K562 (cell line): ENCODE data around the gene SLC7A4. TPM values are rescaled to one million over a fixed set of nuclear protein-coding genes. Genes with fewer than 3 reads are reported as not detected.
A peak's percentile ranks its signal among the peaks of the same experiment; 100 is the strongest.

Source experiments
- ATAC-seq: fragments of 200-7000 bp; cut with Tn5 transposase; 3 replicates; pipeline ENCODE4 v1.9.1; 2020; ENCODE audit warnings: moderate library complexity
- BruUV-seq: library from RNA; stranded (reverse); fragments of 400-500 nt; replicated peaks from 2 replicates; lab custom pipeline; 2021; lab: Mats Ljungman, UMichigan
- CTCF ChIA-PET: fragments of 300-600 bp; formaldehyde crosslinking; extraction: SDS; loops from one replicate; lab custom pipeline; 2021; ENCODE audit warnings: low intra/inter-chr PET ratio; lab: Yijun Ruan, JAX
- POLR2A ChIA-PET: fragments of 300-600, 350-650 bp; sonication (Branson Sonifier 250); formaldehyde crosslinking; extraction: SDS; loops from one replicate; lab custom pipeline; 2021; ENCODE audit warnings: antibody characterized with exemption, inconsistent platforms; lab: Yijun Ruan, JAX
- DNase-seq, 4 experiments: peaks; one replicate each; pipeline versions ENCODE4 v3.0.0 to v3.0.0-alpha.2; 2011 to 2018; ENCODE audit warnings: low spot score in 3 of 4, mixed read lengths in 3 of 4; ENCODE audit errors: extremely low read depth in 1 of 4
- FAIRE-seq: peaks from 2 replicates; lab custom pipeline; 2011; peaks lifted over from hg19 to GRCh38; lab: Jason Lieb, UNC
- H2AFZ ChIP-seq: 2 replicates; pipeline ENCODE4 v1.6.0; 2011; ENCODE audit warnings: low read depth, low read length, control low read depth, inconsistent platforms
- H3K27ac ChIP-seq: fragments of 200-600 bp; 3 replicates; pipeline ENCODE4 v1.8.0; 2011; ENCODE audit warnings: low read depth, mild to moderate bottlenecking, control low read depth, inconsistent platforms, low read length, moderate library complexity, mixed read lengths; ENCODE audit errors: extremely low read depth
- H3K27me3 ChIP-seq, 2 experiments: fragments of 300-600 bp in 1 of 2; 2 replicates in 1 of 2; 3 replicates in 1 of 2; pipeline versions ENCODE4 v1.6.0 to v1.8.0; 2011; ENCODE audit warnings: inconsistent platforms in 2 of 2, low read length in 2 of 2, mild to moderate bottlenecking in 1 of 2, mixed read lengths in 1 of 2, moderate library complexity in 1 of 2; ENCODE audit not compliant: control insufficient read depth in 2 of 2, insufficient read depth in 2 of 2
- H3K36me3 ChIP-seq: fragments of 300-600 bp; 3 replicates; pipeline ENCODE4 v1.8.0; 2011; ENCODE audit warnings: mild to moderate bottlenecking, low read length, inconsistent platforms; ENCODE audit not compliant: control insufficient read depth, insufficient read depth
- H3K4me1 ChIP-seq, 2 experiments: fragments of 200-600 bp in 1 of 2; replicated peaks in 1 of 2; 2 replicates in 1 of 2; 3 replicates in 1 of 2; pipeline versions ENCODE4 v1.5.1 to v1.8.0; 2011; ENCODE audit warnings: inconsistent platforms in 2 of 2, low read length in 2 of 2, mild to moderate bottlenecking in 1 of 2, mixed read lengths in 1 of 2, moderate library complexity in 1 of 2; ENCODE audit not compliant: control insufficient read depth in 2 of 2, insufficient read depth in 2 of 2
- H3K4me2 ChIP-seq: 2 replicates; pipeline ENCODE4 v1.6.1; 2011; ENCODE audit warnings: low read length, control low read depth, inconsistent platforms, mixed read lengths; ENCODE audit not compliant: insufficient read depth
- H3K4me3 ChIP-seq: fragments of 200-600 bp; sonication (generic), shearing (Covaris generic); 2 replicates; pipeline ENCODE4 v1.5.1; 2016; ENCODE audit warnings: control low read depth, inconsistent platforms
- H3K79me2 ChIP-seq: fragments of 200-600 bp; 3 replicates; pipeline ENCODE4 v1.8.0; 2011; ENCODE audit warnings: low read length, inconsistent platforms; ENCODE audit not compliant: control insufficient read depth, insufficient read depth
- H3K9ac ChIP-seq, 2 experiments: 2 replicates each; pipeline versions ENCODE4 v1.6.0 to v1.6.1; 2011; ENCODE audit warnings: low read depth in 2 of 2, low read length in 2 of 2, control low read depth in 1 of 2, inconsistent platforms in 1 of 2, mild to moderate bottlenecking in 1 of 2, mixed read lengths in 1 of 2; ENCODE audit not compliant: insufficient read depth in 1 of 2
- H3K9me1 ChIP-seq: one replicate; pipeline ENCODE4 v1.6.0; 2011; ENCODE audit warnings: inconsistent platforms, mild to moderate bottlenecking, low read length, moderate library complexity; ENCODE audit not compliant: control insufficient read depth, insufficient read depth
- H3K9me3 ChIP-seq: replicated peaks from 2 replicates; pipeline ENCODE4 v1.5.1; 2011; ENCODE audit warnings: low read depth, low read length, inconsistent platforms; ENCODE audit not compliant: control insufficient read depth, insufficient read depth
- H4K20me1 ChIP-seq: replicated peaks from 2 replicates; pipeline ENCODE4 v1.6.1; 2011; ENCODE audit warnings: low read length, inconsistent platforms, mixed read lengths; ENCODE audit not compliant: control insufficient read depth, insufficient read depth
- ETV6 ChIP-seq, 3 experiments: fragments of 150-350 bp in 1 of 3; sonication (generic) in 1 of 3; formaldehyde crosslinking in 1 of 3; IDR thresholded peaks; 2 replicates each; pipeline versions ENCODE4 v1.6.1 to v1.8.0; 2014 to 2022; ENCODE audit warnings: borderline replicate concordance in 2 of 3, low read depth in 2 of 3, antibody characterized with exemption in 1 of 3, low read length in 1 of 3, mild to moderate bottlenecking in 1 of 3, missing genetic modification reagents in 1 of 3
- FOXP1 ChIP-seq: sonication (generic); formaldehyde crosslinking; IDR thresholded peaks from 2 replicates; pipeline ENCODE4 v1.8.0; 2022; ENCODE audit warnings: mild to moderate bottlenecking, missing genetic modification reagents
- HDAC1 ChIP-seq, 2 experiments: fragments of 450-650 bp; IDR thresholded peaks; 2 replicates each; pipeline ENCODE4 v1.6.1; 2016 to 2017; ENCODE audit warnings: inconsistent platforms in 1 of 2, mild to moderate bottlenecking in 1 of 2, moderate library complexity in 1 of 2
- HMG20A ChIP-seq: fragments of 450-650 bp; formaldehyde crosslinking; conservative IDR thresholded peaks from 2 replicates; pipeline ENCODE4 v1.4.0; 2020; ENCODE audit warnings: mild to moderate bottlenecking, mixed read lengths
- HSF4 ChIP-seq: fragments of 250-450 bp; sonication (Bioruptor Pico); IDR thresholded peaks from 2 replicates; pipeline ENCODE4 v2.1.2; 2022; ENCODE audit warnings: mild to moderate bottlenecking, moderate library complexity, borderline replicate concordance
- IFI16 ChIP-seq: fragments of 250-450 bp; sonication (Bioruptor Pico); IDR thresholded peaks from 2 replicates; pipeline ENCODE4 v2.1.2; 2022; ENCODE audit warnings: mild to moderate bottlenecking, inconsistent platforms
- IRF2 ChIP-seq: sonication (generic); formaldehyde crosslinking; IDR thresholded peaks from 2 replicates; pipeline ENCODE4 v1.8.1; 2022; ENCODE audit warnings: mild to moderate bottlenecking, missing genetic modification reagents
- PCBP2 ChIP-seq: fragments of 200-400 bp; formaldehyde crosslinking; IDR thresholded peaks from 2 replicates; pipeline ENCODE4 v1.6.1; 2018; ENCODE audit warnings: low read length, low read depth, mild to moderate bottlenecking, moderate library complexity; ENCODE audit not compliant: poor library complexity, severe bottlenecking
- RFX5 ChIP-seq: IDR thresholded peaks from 2 replicates; pipeline ENCODE4 v1.6.1; 2011; ENCODE audit warnings: low read depth, mild to moderate bottlenecking, improper control_type of control experiment, low read length
- SREBF2 ChIP-seq: sonication (generic); formaldehyde crosslinking; IDR thresholded peaks from 2 replicates; pipeline ENCODE4 v1.4.0; 2020; ENCODE audit warnings: mild to moderate bottlenecking, missing genetic modification reagents
- TAF9B ChIP-seq: fragments of 450-650 bp; IDR thresholded peaks from 2 replicates; pipeline ENCODE4 v1.6.1; 2018; ENCODE audit warnings: mild to moderate bottlenecking; ENCODE audit not compliant: partially characterized antibody
- ZNF695 ChIP-seq: fragments of 450-650 bp; formaldehyde crosslinking; IDR thresholded peaks from 2 replicates; pipeline ENCODE4 v1.4.0; 2020; ENCODE audit warnings: mild to moderate bottlenecking, moderate library complexity
- ZNF830 ChIP-seq: fragments of 250-450 bp; sonication (Bioruptor Pico); IDR thresholded peaks from 2 replicates; pipeline ENCODE4 v1.5.0; 2021; ENCODE audit warnings: mild to moderate bottlenecking
- WGBS: fragments of 100-300 bp; shearing (Covaris generic); methylation state at CpG from one replicate; pipeline ENCODE4 v1.1.6; 2016; ENCODE audit warnings: low coverage, mixed read lengths; ENCODE audit not compliant: insufficient coverage; ENCODE audit errors: missing lambda C conversion rate; 5-methylcytosine and 5-hydroxymethylcytosine counted together
- in situ Hi-C: fragments of 300-500 bp; cut with MboI; formaldehyde crosslinking; loops from 4 replicates; pipeline ENCODE4 v1.15.0; 2018; ENCODE audit warnings: inconsistent platforms, mixed read lengths
- intact Hi-C: fragments of 100-400 bp; cut with micrococcal nuclease; formaldehyde crosslinking; loops from 2 replicates; pipeline ENCODE4 v1.14.2; 2022
- polyA plus RNA-seq, 8 experiments: library from polyadenylated mRNA; depleted of rRNA in 4 of 8; stranded (reverse) in 5 of 8; unstranded in 3 of 8; fragments of >200 nt; fragmentation: Nextera tagmentation in 2 of 8; fragmentation: Illumina TruSeq in 1 of 8; extraction: Ambion mirVana in 2 of 8; extraction: Trizol in 1 of 8; gene quantifications; 2 replicates each; pipeline versions ENCODE4 v1.2.1 to v1.2.3, GENCODE V29; 2011 to 2014; ENCODE audit warnings: inconsistent platforms in 1 of 8, missing spikeins in 1 of 8
- total RNA-seq, 7 experiments: library from RNA; depleted of rRNA in 6 of 7; stranded (reverse); fragments of >200 nt in 6 of 7; fragmentation: Illumina TruSeq in 2 of 7; extraction: Trizol in 2 of 7; gene quantifications; 2 replicates each; pipeline versions ENCODE4 v1.2.1 to v1.2.3, GENCODE V29; 2011 to 2021; ENCODE audit warnings: low replicate concordance in 1 of 7
- TF ChIP-seq, protein P1 (sequence below): fragments of 250-450 bp; sonication (Bioruptor Pico); IDR thresholded peaks from 2 replicates; pipeline ENCODE4 v1.6.1; 2021; ENCODE audit warnings: mild to moderate bottlenecking
- TF ChIP-seq, protein P2 (sequence below): sonication (generic); formaldehyde crosslinking; IDR thresholded peaks from 2 replicates; pipeline ENCODE4 v1.8.1; 2022; ENCODE audit warnings: missing genetic modification reagents
- TF ChIP-seq, protein P3 (sequence below): sonication (generic); formaldehyde crosslinking; IDR thresholded peaks from 2 replicates; pipeline ENCODE4 v1.8.1; 2023; ENCODE audit warnings: mild to moderate bottlenecking, missing genetic modification reagents

Gene SLC7A4
- total and polyA plus RNA-seq, 9 of the 15 experiments (the other 6 are each of a cell fraction or from before 2014, with no cell fraction given), result not detected

DNA sequence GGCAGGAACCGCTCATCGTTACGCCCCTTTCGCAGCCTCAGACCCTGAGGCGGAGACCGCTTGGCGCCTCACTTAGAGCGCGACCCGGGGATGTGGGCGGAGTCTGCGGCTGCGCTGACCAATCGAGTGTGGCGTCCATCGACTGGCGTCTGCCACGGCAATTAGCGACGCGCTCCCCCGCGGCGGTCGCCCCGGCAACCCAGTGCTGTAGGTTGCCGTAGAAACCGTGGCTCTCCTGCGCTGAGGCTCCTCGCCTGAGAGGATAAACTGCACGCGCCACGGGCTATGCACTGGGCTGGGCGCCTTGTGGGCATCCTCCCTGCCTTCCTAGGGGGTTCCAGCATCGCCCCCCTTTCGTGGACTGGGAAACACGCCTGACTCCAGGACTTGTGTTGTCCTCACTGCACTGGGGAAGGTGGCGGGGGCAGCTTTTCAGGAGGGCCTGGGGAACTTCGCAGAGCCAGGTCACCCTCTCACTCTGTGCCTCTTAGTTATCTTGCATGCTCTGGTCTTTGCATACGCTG lies 18.1 kb downstream of the SLC7A4 start:
- ATAC-seq, result peak; percentile 91
- peaks cover 16% of the 10 kb centered on the region; the same call in 2 of the 3 replicates for H3K79me2 ChIP-seq
- intact Hi-C loops, result loop anchor here (5.0 kb wide), 1 partner anchor 33 kb away; the partner anchor contains the start of gene LRRC74B
- H3K4me2 ChIP-seq, result peak overlapping the region; percentile 87
- peak overlapping the region; percentile 44 for H3K4me3 ChIP-seq
- H3K27me3 ChIP-seq, result no peaks in the 10 kb centered on the region; a peak in 1 of 5 replicates
- peaks cover 7% of the 10 kb centered on the region for H3K9me1 ChIP-seq
- H2AFZ ChIP-seq, result peak overlapping the region; percentile 91
- H3K9ac ChIP-seq, result peak overlapping the region; percentile 52 to 89
- BruUV-seq, result no TSS peak
- no peaks in the 10 kb centered on the region for H3K9me3 ChIP-seq
- under 1% methylated on average over 40 of the region's 40 CpGs for WGBS
- FAIRE-seq, result no peak
- DNase-seq, result peak; percentile 100
- POLR2A ChIA-PET, result interaction anchor here (0.6 to 13.9 kb wide), 16 partner anchors 10 to 627 kb away, joined by 3 to 333 read pairs (median 4); partner anchors contain the start of genes LRRC74B, LZTR1, SLC7A4 and THAP7
- in situ Hi-C loops, result no loop called here
- no peaks in the 10 kb centered on the region for H3K36me3 ChIP-seq
- CTCF ChIA-PET, result interaction anchor here (0.8 to 1.2 kb wide), 2 partner anchors 13 to 129 kb away, joined by 3 read pairs; partner anchors contain the start of gene THAP7
- peak overlapping the region; percentile 67 for H3K27ac ChIP-seq
- H3K4me1 ChIP-seq, result peaks cover 26 to 46% of the 10 kb centered on the region in 2 experiments
- peaks cover 12% of the 10 kb centered on the region for H4K20me1 ChIP-seq
- TF ChIP-seq HSF4 (CRISPR knock-in tag) (peak; percentile 81; the same call in 1 of the 2 replicates), IRF2 (no peak), FOXP1 (CRISPR knock-in tag) (no peak), IFI16 (CRISPR knock-in tag) (peak; percentile 70; the same call in 1 of the 2 replicates), TAF9B (no peak), SREBF2 (CRISPR knock-in tag) (no peak), HMG20A (CRISPR knock-in tag) (peak; percentile 51; the same call in 1 of the 2 replicates), ZNF830 (CRISPR knock-in tag) (peak; percentile 98), HDAC1 (IDR thresholded peaks at IDR 0.05) (no peak), ZNF695 (CRISPR knock-in tag) (peak; percentile 63; the same call in 1 of the 2 replicates), ETV6 (IDR thresholded peaks at IDR 0.05; ENCODE audit: borderline replicate concordance in 1 of 2, low read depth in 2 of 2, low read length in 1 of 2) (peak in 1 of 2 experiments; percentile 38; a peak in 2 of 4 replicates), ETV6 (CRISPR knock-in tag; IDR thresholded peaks at IDR 0.05; ENCODE audit: borderline replicate concordance) (no peak), RFX5 (peak; percentile 78), PCBP2 (no peak)
- TF ChIP-seq, protein P1, sequence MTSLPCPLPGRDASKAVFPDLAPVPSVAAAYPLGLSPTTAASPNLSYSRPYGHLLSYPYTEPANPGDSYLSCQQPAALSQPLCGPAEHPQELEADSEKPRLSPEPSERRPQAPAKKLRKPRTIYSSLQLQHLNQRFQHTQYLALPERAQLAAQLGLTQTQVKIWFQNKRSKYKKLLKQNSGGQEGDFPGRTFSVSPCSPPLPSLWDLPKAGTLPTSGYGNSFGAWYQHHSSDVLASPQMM (CRISPR knock-in tag), result no peak
- TF ChIP-seq, protein P2, sequence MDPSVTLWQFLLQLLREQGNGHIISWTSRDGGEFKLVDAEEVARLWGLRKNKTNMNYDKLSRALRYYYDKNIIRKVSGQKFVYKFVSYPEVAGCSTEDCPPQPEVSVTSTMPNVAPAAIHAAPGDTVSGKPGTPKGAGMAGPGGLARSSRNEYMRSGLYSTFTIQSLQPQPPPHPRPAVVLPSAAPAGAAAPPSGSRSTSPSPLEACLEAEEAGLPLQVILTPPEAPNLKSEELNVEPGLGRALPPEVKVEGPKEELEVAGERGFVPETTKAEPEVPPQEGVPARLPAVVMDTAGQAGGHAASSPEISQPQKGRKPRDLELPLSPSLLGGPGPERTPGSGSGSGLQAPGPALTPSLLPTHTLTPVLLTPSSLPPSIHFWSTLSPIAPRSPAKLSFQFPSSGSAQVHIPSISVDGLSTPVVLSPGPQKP, result no peak
- TF ChIP-seq, protein P3, sequence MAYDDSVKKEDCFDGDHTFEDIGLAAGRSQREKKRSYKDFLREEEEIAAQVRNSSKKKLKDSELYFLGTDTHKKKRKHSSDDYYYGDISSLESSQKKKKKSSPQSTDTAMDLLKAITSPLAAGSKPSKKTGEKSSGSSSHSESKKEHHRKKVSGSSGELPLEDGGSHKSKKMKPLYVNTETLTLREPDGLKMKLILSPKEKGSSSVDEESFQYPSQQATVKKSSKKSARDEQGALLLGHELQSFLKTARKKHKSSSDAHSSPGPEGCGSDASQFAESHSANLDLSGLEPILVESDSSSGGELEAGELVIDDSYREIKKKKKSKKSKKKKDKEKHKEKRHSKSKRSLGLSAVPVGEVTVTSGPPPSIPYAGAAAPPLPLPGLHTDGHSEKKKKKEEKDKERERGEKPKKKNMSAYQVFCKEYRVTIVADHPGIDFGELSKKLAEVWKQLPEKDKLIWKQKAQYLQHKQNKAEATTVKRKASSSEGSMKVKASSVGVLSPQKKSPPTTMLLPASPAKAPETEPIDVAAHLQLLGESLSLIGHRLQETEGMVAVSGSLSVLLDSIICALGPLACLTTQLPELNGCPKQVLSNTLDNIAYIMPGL (CRISPR knock-in tag), result peak; percentile 87
